Anterior cingulate cortex (tissue), 58 donors: ENCODE measurements around the gene DUSP1.
A peak's percentile ranks its signal among the peaks of the same experiment; 100 is the strongest.

Experiments
- DNase-seq, 58 donors: peaks; one replicate each; lab custom pipeline; 2025; lab: John Stamatoyannopoulos, UW

DUSP1 gene

DNA sequence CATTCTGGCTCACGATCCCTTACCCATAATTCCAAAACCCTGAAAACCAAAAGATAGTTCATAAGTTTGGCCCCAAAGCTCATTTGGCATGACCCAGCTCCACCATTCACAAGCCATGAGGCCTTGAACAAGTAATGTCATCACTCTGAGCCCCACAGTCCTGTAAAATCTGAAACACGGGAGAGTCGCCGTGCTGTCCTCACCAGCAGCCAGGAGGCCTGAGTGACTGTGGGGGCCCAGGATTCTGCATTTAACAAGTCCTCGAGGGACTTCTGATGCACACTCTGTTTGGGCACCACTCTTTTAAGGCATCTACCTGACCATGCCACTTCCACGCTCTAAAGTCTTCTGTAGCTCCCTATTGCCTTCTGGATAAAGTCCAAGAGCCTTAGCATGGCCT is 40.8 kb downstream of the DUSP1 start:
- DNase-seq, result no peak

DNA sequence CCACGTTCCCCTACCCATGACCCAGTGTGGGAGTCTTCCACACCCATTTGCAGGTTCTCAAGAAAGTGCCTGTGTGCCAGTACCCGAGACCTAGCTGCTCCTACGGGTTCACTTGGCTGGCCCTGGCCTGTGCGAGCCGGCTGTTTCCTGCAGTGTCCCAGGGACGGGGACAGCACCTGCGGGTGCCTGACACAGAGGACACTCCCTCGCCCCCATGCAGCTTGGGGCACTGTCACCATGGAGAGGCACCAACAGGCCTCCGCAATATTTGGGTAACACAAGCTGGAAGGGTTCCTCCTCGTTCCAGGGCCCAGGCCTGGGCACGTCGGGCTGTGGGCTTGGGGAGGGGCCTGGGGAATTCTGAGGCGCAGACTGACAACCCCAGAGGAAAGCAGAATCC is 41.4 kb downstream of the DUSP1 start:
- no peak for DNase-seq

DNA sequence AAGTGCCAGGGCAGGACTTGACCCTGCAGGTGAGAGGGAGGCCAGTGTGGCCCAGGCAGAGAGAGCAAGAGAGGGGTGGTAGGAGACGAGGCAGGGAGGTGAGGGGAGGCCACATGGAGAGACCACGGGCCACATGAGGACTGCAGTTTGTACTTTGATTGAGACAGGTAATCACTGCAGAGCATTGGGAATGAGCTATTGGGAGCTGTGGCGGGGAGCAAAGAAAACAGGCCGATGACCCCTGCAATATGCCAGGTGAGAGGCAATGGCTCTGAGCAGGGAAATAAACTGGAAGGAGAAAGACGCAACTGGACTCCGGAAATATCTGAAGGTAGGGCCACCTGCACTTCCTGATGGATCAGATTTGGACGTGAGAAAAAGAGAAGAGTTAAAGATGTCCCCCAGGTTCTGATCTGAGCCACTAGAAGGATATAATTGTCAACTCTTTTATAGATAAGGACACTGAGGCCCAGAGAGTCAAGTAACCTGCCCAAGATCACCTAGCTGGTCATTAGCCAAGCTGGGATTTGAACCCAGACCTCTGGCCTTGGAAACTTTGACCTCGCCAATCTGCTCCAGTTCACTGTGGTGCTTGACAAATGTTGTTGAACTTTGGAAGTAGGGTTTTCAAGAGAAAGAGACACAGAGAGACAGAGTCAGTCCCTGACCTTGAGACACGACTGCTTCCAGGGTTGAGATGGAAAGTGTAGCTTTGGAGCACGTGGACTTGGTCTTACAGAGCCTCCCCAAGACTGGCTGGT is 42.3 kb downstream of the DUSP1 start:
- no peak for DNase-seq

GRCh38 chr5:172727551-172727950 is 43.4 kb downstream of the DUSP1 start:
- no peak for DNase-seq

DNA sequence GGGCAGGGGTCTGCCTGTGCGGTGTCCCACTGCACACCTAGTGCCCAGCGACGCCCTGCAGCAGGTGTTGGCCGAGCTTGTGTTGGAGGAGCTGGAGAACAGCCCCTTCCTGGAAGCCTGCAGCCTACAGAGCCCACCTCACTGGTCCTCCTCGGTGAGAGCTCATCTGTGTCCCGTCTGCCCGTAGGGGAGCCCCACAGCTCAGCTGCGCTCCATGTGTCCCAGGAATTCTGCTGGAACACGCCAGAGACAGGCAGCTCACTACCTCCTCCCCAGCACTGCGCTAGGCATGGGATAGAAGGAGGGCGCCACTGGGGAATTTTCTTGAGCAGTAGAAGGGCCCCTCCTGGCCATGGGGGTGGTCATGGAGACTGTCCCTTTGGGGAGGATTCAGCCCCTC is 44.0 kb downstream of the DUSP1 start:
- DNase-seq, result no peak

- DNase-seq, result no peak
Observed at GRCh38 chr5:172725785-172726184, 45.2 kb downstream of the DUSP1 start.

DNA sequence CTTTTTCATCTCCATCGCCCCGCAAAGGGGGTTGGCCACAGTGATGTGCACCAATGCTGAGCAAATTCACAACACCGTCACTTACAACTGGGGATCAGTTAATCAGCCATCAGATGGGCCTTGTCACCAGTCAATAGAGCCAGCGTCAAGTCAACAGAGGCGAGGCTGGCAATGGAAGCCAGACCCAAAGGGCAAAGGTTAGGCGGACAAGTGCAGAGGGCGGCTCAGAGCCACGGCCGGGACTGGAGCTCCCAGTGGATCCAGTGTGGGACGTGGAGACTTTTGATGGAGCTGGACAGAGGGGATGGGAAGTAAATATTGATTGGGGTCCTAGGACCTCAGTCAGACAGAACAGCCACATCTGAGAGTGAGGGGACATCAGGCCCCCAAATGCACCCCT is 45.7 kb downstream of the DUSP1 start:
- no peak for DNase-seq

DNA sequence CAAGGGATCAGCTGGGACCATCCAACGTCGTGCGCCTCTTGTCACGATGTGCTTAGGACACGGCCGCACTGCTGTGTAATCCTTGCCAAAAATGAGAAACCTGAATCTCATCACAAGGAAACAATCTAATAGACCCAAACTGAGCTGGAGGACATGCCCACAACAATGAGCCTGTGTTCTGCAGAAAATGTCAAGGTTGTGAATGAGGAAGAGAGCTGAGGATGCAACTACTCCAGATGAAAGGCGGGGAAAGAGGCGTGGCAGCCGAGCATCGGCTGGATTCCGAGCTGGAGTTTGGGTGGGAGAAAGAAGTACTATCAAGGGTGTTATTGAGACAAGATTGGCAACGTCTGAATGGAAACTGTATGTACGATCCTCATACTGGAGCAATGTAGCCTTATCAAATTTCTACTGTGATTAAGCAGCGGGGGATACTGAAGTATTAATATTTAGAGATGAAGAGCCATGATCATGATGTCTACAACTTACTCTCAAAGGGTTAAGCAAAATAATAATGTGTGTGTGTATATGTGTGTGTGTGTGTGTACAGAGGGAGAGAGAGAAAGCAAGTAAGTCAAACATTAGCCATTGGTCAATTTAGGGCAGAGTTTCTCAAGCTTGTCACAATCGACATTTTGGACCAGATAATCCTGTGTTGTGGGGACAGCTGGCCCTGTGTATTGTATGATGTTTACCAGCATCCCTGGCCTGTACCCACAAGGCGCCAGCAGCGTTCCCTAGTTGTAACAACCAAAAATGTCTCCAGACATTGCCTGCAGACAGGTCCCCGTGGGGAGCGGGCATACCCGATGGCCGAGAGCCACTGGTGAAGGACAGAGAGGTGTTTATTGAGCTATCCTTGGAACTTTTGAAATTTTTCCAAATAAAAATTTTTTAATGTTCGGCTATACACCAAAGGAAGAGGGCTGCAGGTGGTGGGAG is 46.5 kb downstream of the DUSP1 start:
- DNase-seq, result peak in 15 of 58 donors; percentile 14 to 65 (median 32)

- DNase-seq, result peak in 6 of 58 donors; percentile 13 to 60 (median 38)
Observed at GRCh38 chr5:172723508-172723907, 47.5 kb downstream of the DUSP1 start.

DNA sequence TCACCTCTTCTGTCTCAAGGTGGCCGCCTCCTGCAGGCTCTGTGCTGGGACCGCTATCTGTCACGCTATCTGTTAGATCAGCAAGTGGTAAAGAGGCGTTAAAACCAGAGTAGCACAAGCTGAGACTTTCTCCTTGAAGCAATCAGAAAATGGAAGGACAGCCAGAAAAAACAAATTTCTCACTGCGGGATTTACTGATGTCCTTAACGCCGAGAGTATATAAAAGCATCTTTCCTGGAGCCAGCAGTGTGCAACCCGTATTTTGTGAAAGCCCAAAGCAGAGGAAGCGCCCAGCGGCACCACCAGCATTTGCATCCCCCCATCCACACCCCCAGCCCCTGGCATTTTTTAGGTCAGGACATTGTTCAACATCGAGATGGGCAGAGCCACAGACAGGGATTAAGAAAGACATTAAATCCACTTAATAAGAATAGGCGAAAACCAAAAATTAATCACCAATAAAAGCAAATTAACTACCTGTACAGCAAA is 48.6 kb downstream of the DUSP1 start:
- no peak for DNase-seq

DNA sequence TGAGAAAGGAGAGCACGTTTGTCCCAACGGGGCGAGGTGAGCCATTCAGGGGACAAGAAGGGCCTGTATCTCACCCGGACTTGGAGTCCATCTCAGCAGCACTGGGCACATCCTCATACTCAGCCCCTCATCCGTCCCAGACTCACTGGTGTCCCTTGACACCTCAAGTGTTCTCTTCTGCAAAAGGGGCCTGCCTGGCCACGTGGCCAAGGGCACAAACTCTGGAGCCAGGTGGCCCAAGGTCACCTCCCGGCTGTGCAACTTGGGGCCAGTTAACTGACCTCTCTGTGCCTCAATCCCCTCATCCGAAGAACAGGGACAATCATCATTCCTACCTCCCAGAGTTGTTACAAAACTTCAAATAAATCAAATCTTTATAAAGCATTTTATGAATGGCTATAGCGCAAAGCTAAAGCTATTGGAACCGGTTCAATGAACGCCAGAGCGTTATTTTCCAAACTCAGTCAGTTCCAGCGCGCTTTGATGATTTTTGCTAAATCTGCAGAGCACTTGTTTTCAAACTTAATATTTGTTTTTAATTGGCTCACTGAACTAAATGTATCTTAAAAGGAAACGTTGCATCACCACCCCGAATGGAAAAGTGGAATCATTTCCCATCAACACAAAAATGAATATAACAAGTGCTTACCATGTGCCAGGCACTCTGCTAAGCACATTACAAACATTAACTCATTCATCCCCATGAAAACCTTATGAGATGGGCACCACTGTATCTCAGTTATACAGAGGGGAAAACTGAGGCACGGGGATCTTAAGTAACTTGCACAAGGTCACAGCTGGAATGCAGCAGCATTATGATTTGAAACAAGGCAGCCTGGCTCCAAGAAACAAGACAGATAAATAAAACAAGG is 49.3 kb downstream of the DUSP1 start:
- no peak for DNase-seq

GRCh38 chr5:172720655-172721054 is 50.3 kb downstream of the DUSP1 start:
- no peak for DNase-seq

- no peak for DNase-seq
Observed at GRCh38 chr5:172719211-172719610, 51.8 kb downstream of the DUSP1 start.

- no peak for DNase-seq
Observed at GRCh38 chr5:172718527-172719114, 52.4 kb downstream of the DUSP1 start.
